Kidney epithelial cell (primary cell): ENCODE data around the gene SYNDIG1. TPM values are rescaled to one million over a fixed set of nuclear protein-coding genes. Genes with fewer than 3 reads are reported as not detected.

ENCODE experiments used
- DNase-seq: peaks from one replicate; pipeline ENCODE4 v3.0.0-alpha.2; 2010; ENCODE audit warnings: low read depth
- H3K27me3 ChIP-seq: 2 replicates; pipeline ENCODE4 v1.6.0; 2011; ENCODE audit warnings: low read length; ENCODE audit not compliant: control insufficient read depth, insufficient read depth
- H3K36me3 ChIP-seq: 2 replicates; pipeline ENCODE4 v1.5.1; 2011; ENCODE audit warnings: low read length; ENCODE audit not compliant: control insufficient read depth, insufficient read depth
- H3K4me3 ChIP-seq: 2 replicates; pipeline ENCODE4 v1.5.1; 2011; ENCODE audit warnings: low read depth, mild to moderate bottlenecking, control low read depth, low read length
- CTCF ChIP-seq: IDR thresholded peaks from 2 replicates; pipeline ENCODE4 v1.5.1; 2011; ENCODE audit warnings: mild to moderate bottlenecking, moderate library complexity, low read length, control low read depth, inconsistent platforms; ENCODE audit not compliant: insufficient read depth, poor library complexity, severe bottlenecking
- total RNA-seq: library from RNA; depleted of rRNA; stranded (reverse); fragments of >200 nt; gene quantifications from 2 replicates; pipeline ENCODE4 v1.2.3, GENCODE V29; 2015

SYNDIG1 gene
- total RNA-seq, 1 donor from 2014 or later: 0.67 TPM

GRCh38 chr20:24708411-24709295 is 239.2 kb downstream of the SYNDIG1 start:
- Histone ChIP-seq H3K36me3 (no peaks in the 10 kb centered on the region), H3K4me3 (no peak overlapping the region)

More at GRCh38 chr20:24708411-24709295, 239.2 kb downstream of the SYNDIG1 start:
- TF ChIP-seq CTCF: no peak
- no peaks in the 10 kb centered on the region for H3K27me3 ChIP-seq
- no peak for DNase-seq
